Naive thymus-derived CD4-positive, alpha-beta T cell (primary cell): Measurements from ENCODE around the gene FADS6. TPM values are rescaled to one million over a fixed set of nuclear protein-coding genes. Genes with fewer than 3 reads are reported as not detected.
A peak's percentile ranks its signal among the peaks of the same experiment; 100 is the strongest.

ENCODE experiments used
- ATAC-seq: fragments of 150-1000 bp; cut with Tn5 transposase; 2 replicates; pipeline ENCODE4 v1.10.0; 2021; ENCODE audit warnings: mild to moderate bottlenecking, moderate library complexity
- CTCF ChIA-PET: fragments of 350-600 bp; sonication (Branson Sonifier 250); formaldehyde crosslinking; loops from one replicate; lab custom pipeline; 2021; ENCODE audit warnings: antibody characterized with exemption; lab: Charles Lee
- POLR2A ChIA-PET: fragments of 350-600 bp; sonication (Branson Sonifier 250); formaldehyde crosslinking; loops from one replicate; lab custom pipeline; 2021; ENCODE audit warnings: antibody characterized with exemption, inconsistent platforms; lab: Charles Lee
- DNase-seq, 9 donors: peaks; one replicate each; pipeline versions ENCODE4 v3.0.0 to v3.0.0-alpha.2; 2020 to 2022; ENCODE audit warnings: mixed read lengths in 1 of 9
- H3K27ac ChIP-seq: one replicate; pipeline ENCODE4 v1.7.0; 2013; ENCODE audit warnings: mild to moderate bottlenecking, low read depth, low read length, moderate library complexity
- H3K27me3 ChIP-seq, 2 donors: one replicate each; pipeline ENCODE4 v1.7.0; 2013; ENCODE audit warnings: low read length in 2 of 2, mild to moderate bottlenecking in 2 of 2, moderate library complexity in 2 of 2; ENCODE audit not compliant: control insufficient read depth in 2 of 2, insufficient read depth in 2 of 2
- H3K36me3 ChIP-seq, 3 experiments: 1 replicate in 2 of 3; 2 replicates in 1 of 3; pipeline ENCODE4 v1.7.0; 2013; ENCODE audit warnings: low read length in 3 of 3, mild to moderate bottlenecking in 3 of 3, moderate library complexity in 1 of 3; ENCODE audit not compliant: insufficient read depth in 3 of 3, control insufficient read depth in 2 of 3
- H3K4me1 ChIP-seq, 2 donors: one replicate each; pipeline ENCODE4 v1.7.0; 2013; ENCODE audit warnings: low read length in 2 of 2, mild to moderate bottlenecking in 2 of 2, moderate library complexity in 1 of 2; ENCODE audit not compliant: control insufficient read depth in 2 of 2, insufficient read depth in 2 of 2
- H3K4me3 ChIP-seq: 2 replicates; pipeline ENCODE4 v1.7.0; 2013; ENCODE audit warnings: mild to moderate bottlenecking, low read length
- H3K9me3 ChIP-seq, 3 experiments: 1 replicate in 2 of 3; 2 replicates in 1 of 3; pipeline ENCODE4 v1.7.0; 2013; ENCODE audit warnings: low read length in 3 of 3; ENCODE audit not compliant: control insufficient read depth in 2 of 3
- H3K27ac Mint-ChIP-seq, 9 donors: one replicate each; pipeline ENCODE4 v1.8.0; 2020 to 2022; ENCODE audit warnings: mixed read lengths in 9 of 9, mild to moderate bottlenecking in 8 of 9, moderate library complexity in 5 of 9, inconsistent platforms in 2 of 9
- H3K27me3 Mint-ChIP-seq, 5 donors: one replicate each; pipeline ENCODE4 v1.8.0; 2021 to 2022; ENCODE audit warnings: mixed read lengths in 5 of 5, mild to moderate bottlenecking in 1 of 5
- H3K36me3 Mint-ChIP-seq, 5 donors: one replicate each; pipeline ENCODE4 v1.8.0; 2020 to 2022; ENCODE audit warnings: mixed read lengths in 5 of 5, mild to moderate bottlenecking in 3 of 5, inconsistent platforms in 1 of 5
- H3K4me1 Mint-ChIP-seq, 7 donors: one replicate each; pipeline ENCODE4 v1.8.0; 2020 to 2022; ENCODE audit warnings: mixed read lengths in 7 of 7, mild to moderate bottlenecking in 3 of 7, inconsistent platforms in 1 of 7
- H3K4me3 Mint-ChIP-seq, 10 donors: one replicate each; pipeline ENCODE4 v1.8.0; 2020 to 2022; ENCODE audit warnings: mild to moderate bottlenecking in 10 of 10, mixed read lengths in 10 of 10, moderate library complexity in 6 of 10, inconsistent platforms in 2 of 10
- H3K9me3 Mint-ChIP-seq, 11 donors: one replicate each; pipeline ENCODE4 v1.8.0; 2020 to 2022; ENCODE audit warnings: mixed read lengths in 11 of 11, mild to moderate bottlenecking in 4 of 11, inconsistent platforms in 1 of 11, moderate library complexity in 1 of 11
- intact Hi-C, 2 donors: fragments of 100-400 bp; cut with micrococcal nuclease; formaldehyde crosslinking; loops; one replicate each; pipeline ENCODE4 v1.15.1; 2023
- polyA plus RNA-seq, 2 donors: library from polyadenylated mRNA; unstranded; fragments of 300-500 nt; fragmentation: Illumina TruSeq; gene quantifications; one replicate each; pipeline ENCODE4 v1.2.3, GENCODE V29; 2021
- total RNA-seq, 6 experiments: library from RNA in 5 of 6; stranded (reverse) in 5 of 6; gene quantifications; 1 replicate in 5 of 6; 2 replicates in 1 of 6; pipeline ENCODE4 v1.2.3 and lab custom pipeline; 2021 to 2026

The FADS6 gene
- total RNA-seq (not detected), polyA plus RNA-seq (under 1 TPM in 1 of 2 donors, not detected in 1; 0.14 TPM), total RNA-seq (lab: John Stamatoyannopoulos, UW) (not detected)

- ATAC-seq = peak; percentile 57
- Histone ChIP-seq H3K4me1 (no peaks in the 10 kb centered on the region), H3K27me3 (peaks cover 0 to 11% of the 10 kb centered on the region in 2 donors), H3K9me3 (no peaks in the 10 kb centered on the region), H3K4me3 (no peak within 1 kb of the TSS), H3K27ac (no peak within 1 kb of the TSS), H3K36me3 (no peaks in the 10 kb centered on the region)
- peak in 2 of 9 donors; percentile 10 for DNase-seq
- H3K9me3 Mint-ChIP-seq = peaks cover 0 to 2% (median 0%) of the 10 kb centered on the region in 11 donors
- POLR2A ChIA-PET = no interaction called here
- intact Hi-C loops = no loop called here
- no peak within 1 kb of the TSS for H3K27ac Mint-ChIP-seq
- H3K4me1 Mint-ChIP-seq = peaks cover 0 to 11% (median 6%) of the 10 kb centered on the region in 7 donors
- H3K27me3 Mint-ChIP-seq = peaks cover 30 to 59% (median 37%) of the 10 kb centered on the region in 5 donors
- peaks cover 0 to 1% (median 0%) of the 10 kb centered on the region in 5 donors for H3K36me3 Mint-ChIP-seq
- H3K4me3 Mint-ChIP-seq = peak within 1 kb of the TSS; percentile 10 to 80 (median 72)
- CTCF ChIA-PET = no interaction called here
Observed at GRCh38 chr17:74892974-74893911, at the start of gene FADS6. FADS6 (minus strand) TSS chr17:74893633; CDS start chr17:74893595, 38 bp downstream.

- H3K9me3 Mint-ChIP-seq = peaks cover 0 to 3% (median 0%) of the 10 kb centered on the region in 11 donors
Observed at GRCh38 chr17:74941128-74941725, 47.8 kb upstream of the FADS6 start.

GRCh38 chr17:74939534-74939933 lies 46.1 kb upstream of the FADS6 start:
- Histone ChIP-seq H3K4me1 (no peaks in the 10 kb centered on the region), H3K9me3 (no peaks in the 10 kb centered on the region), H3K27me3 (peaks cover 0 to 15% of the 10 kb centered on the region in 2 donors), H3K4me3 (no peak overlapping the region), H3K36me3 (no peaks in the 10 kb centered on the region), H3K27ac (no peak overlapping the region)
- no peak overlapping the region for H3K4me3 Mint-ChIP-seq
- ChIA-PET POLR2A (no interaction called here), CTCF (interaction anchor here (0.6 kb wide), 1 partner anchor 83 kb away, joined by 3 read pairs; no protein-coding TSS in a partner anchor)
- H3K27me3 Mint-ChIP-seq = peaks cover 27 to 56% (median 47%) of the 10 kb centered on the region in 5 donors
- no peak for ATAC-seq
- H3K36me3 Mint-ChIP-seq = peaks cover 0 to 3% (median 0%) of the 10 kb centered on the region in 5 donors
- no peak for DNase-seq
- peak overlapping the region in 1 of 9 donors; percentile 39 for H3K27ac Mint-ChIP-seq
- H3K4me1 Mint-ChIP-seq = peaks cover 0 to 6% (median 0%) of the 10 kb centered on the region in 7 donors
- intact Hi-C loops = no loop called here
- peaks cover 0 to 3% (median 0%) of the 10 kb centered on the region in 11 donors for H3K9me3 Mint-ChIP-seq

More at GRCh38 chr17:74941128-74941725, 47.8 kb upstream of the FADS6 start:
- intact Hi-C loops = no loop called here
- ChIA-PET CTCF (no interaction called here), POLR2A (no interaction called here)
- ATAC-seq (no peak), DNase-seq (no peak)
- H3K4me3 Mint-ChIP-seq = no peak overlapping the region
- H3K36me3 Mint-ChIP-seq = peaks cover 0 to 3% (median 0%) of the 10 kb centered on the region in 5 donors
- Histone ChIP-seq H3K9me3 (no peaks in the 10 kb centered on the region), H3K27me3 (peaks cover 0 to 10% of the 10 kb centered on the region in 2 donors), H3K27ac (no peak overlapping the region), H3K4me3 (no peak overlapping the region), H3K4me1 (no peaks in the 10 kb centered on the region), H3K36me3 (no peaks in the 10 kb centered on the region)
- H3K27ac Mint-ChIP-seq = no peak overlapping the region
- H3K4me1 Mint-ChIP-seq = peaks cover 0 to 6% (median 0%) of the 10 kb centered on the region in 7 donors
- peaks cover 26 to 50% (median 41%) of the 10 kb centered on the region in 5 donors for H3K27me3 Mint-ChIP-seq

GRCh38 chr17:74938194-74938950 lies 44.9 kb upstream of the FADS6 start:
- no peaks in the 10 kb centered on the region for H3K4me1 ChIP-seq
- POLR2A ChIA-PET = no interaction called here
- H3K36me3 ChIP-seq = no peaks in the 10 kb centered on the region
- Mint-ChIP-seq H3K4me3 (no peak overlapping the region), H3K27me3 (peaks cover 34 to 58% (median 55%) of the 10 kb centered on the region in 5 donors), H3K27ac (peak overlapping the region in 1 of 9 donors; percentile 39), H3K9me3 (peaks cover 0 to 3% (median 0%) of the 10 kb centered on the region in 11 donors), H3K4me1 (peaks cover 0 to 6% (median 0%) of the 10 kb centered on the region in 7 donors), H3K36me3 (peaks cover 0 to 3% (median 0%) of the 10 kb centered on the region in 5 donors)
- ATAC-seq (no peak), DNase-seq (no peak)
- H3K4me3 ChIP-seq = no peak overlapping the region
- CTCF ChIA-PET = no interaction called here
- H3K27me3 ChIP-seq = peaks cover 0 to 15% of the 10 kb centered on the region in 2 donors
- intact Hi-C loops = no loop called here
- H3K9me3 ChIP-seq = no peaks in the 10 kb centered on the region
- H3K27ac ChIP-seq = no peak overlapping the region

- Histone ChIP-seq H3K27ac (no peak overlapping the region), H3K4me3 (no peak overlapping the region), H3K4me1 (no peaks in the 10 kb centered on the region), H3K9me3 (no peaks in the 10 kb centered on the region), H3K36me3 (no peaks in the 10 kb centered on the region), H3K27me3 (peaks cover 0 to 15% of the 10 kb centered on the region in 2 donors)
- Mint-ChIP-seq H3K27ac (no peak overlapping the region), H3K36me3 (peaks cover 0 to 3% (median 0%) of the 10 kb centered on the region in 5 donors), H3K9me3 (peaks cover 0 to 3% (median 0%) of the 10 kb centered on the region in 11 donors), H3K4me1 (peaks cover 0 to 6% (median 0%) of the 10 kb centered on the region in 7 donors), H3K27me3 (peaks cover 41 to 66% (median 65%) of the 10 kb centered on the region in 5 donors), H3K4me3 (peak overlapping the region in 1 of 10 donors; percentile 6)
- ATAC-seq (no peak), DNase-seq (no peak)
- CTCF ChIA-PET = no interaction called here
- POLR2A ChIA-PET = no interaction called here
- intact Hi-C loops = no loop called here
Observed at GRCh38 chr17:74937064-74938051, 43.9 kb upstream of the FADS6 start.
